Loucy (cell line): ENCODE measurements around the gene ALDH1L1.

Experiments
- CTCF ChIP-seq: fragments of 200-600 bp; sonication (generic); conservative IDR thresholded peaks from 2 replicates; pipeline ENCODE4 v1.5.1; 2014; ENCODE audit warnings: mild to moderate bottlenecking, antibody characterized with exemption, low read length
- EZH2phosphoT487 ChIP-seq: fragments of 200-600 bp; IDR thresholded peaks from 2 replicates; pipeline ENCODE4 v1.6.1; 2018; ENCODE audit warnings: antibody characterized with exemption, mild to moderate bottlenecking, moderate library complexity, borderline replicate concordance

- TF ChIP-seq CTCF (no peak), EZH2phosphoT487 (no peak)
Measured at GRCh38 chr3:126070146-126070545, 110.2 kb downstream of the ALDH1L1 start.
